ENCODE measurements around the gene FBXO42.
"Not testable (repeated sequence)": the region's sequence is repeated elsewhere in the genome, so short reads cannot be mapped to it uniquely, and the experiment has no call there.

- TF ChIP-seq, protein P1, sequence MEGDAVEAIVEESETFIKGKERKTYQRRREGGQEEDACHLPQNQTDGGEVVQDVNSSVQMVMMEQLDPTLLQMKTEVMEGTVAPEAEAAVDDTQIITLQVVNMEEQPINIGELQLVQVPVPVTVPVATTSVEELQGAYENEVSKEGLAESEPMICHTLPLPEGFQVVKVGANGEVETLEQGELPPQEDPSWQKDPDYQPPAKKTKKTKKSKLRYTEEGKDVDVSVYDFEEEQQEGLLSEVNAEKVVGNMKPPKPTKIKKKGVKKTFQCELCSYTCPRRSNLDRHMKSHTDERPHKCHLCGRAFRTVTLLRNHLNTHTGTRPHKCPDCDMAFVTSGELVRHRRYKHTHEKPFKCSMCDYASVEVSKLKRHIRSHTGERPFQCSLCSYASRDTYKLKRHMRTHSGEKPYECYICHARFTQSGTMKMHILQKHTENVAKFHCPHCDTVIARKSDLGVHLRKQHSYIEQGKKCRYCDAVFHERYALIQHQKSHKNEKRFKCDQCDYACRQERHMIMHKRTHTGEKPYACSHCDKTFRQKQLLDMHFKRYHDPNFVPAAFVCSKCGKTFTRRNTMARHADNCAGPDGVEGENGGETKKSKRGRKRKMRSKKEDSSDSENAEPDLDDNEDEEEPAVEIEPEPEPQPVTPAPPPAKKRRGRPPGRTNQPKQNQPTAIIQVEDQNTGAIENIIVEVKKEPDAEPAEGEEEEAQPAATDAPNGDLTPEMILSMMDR (IDR thresholded peaks at IDR 0.05): not testable (repeated sequence)
- not testable (repeated sequence) for TF ChIP-seq POLR2A (IDR thresholded peaks at IDR 0.05)
Observed at GRCh38 chr1:16213544-16213943, 138.7 kb downstream of the FBXO42 start.
